M059J (cell line): Measurements from ENCODE around the gene RAPGEF5. TPM values are rescaled to one million over a fixed set of nuclear protein-coding genes. Genes with fewer than 3 reads are reported as not detected.
A peak's percentile ranks its signal among the peaks of the same experiment; 100 is the strongest.

Source experiments
- DNase-seq: peaks from one replicate; pipeline ENCODE4 v3.0.0-alpha.2; 2012; ENCODE audit warnings: low read depth
- total RNA-seq: library from RNA; depleted of rRNA; stranded (reverse); fragments of >200 nt; shearing (Covaris generic); gene quantifications from 2 replicates; pipeline ENCODE4 v1.2.3, GENCODE V29; 2014

The RAPGEF5 gene
- total RNA-seq, 1 experiment from 2014 or later, result 0.47 TPM

- DNase-seq, result no peak
Observed at GRCh38 chr7:22192801-22193200, 164.2 kb downstream of the RAPGEF5 start.

- DNase-seq, result no peak
Observed at GRCh38 chr7:22190736-22191135, 166.2 kb downstream of the RAPGEF5 start.

GRCh38 chr7:22189741-22190140 lies 167.2 kb downstream of the RAPGEF5 start:
- DNase-seq, result no peak

- DNase-seq, result no peak
Observed at GRCh38 chr7:22189230-22189629, 167.7 kb downstream of the RAPGEF5 start.

GRCh38 chr7:22187691-22188348 lies 169.1 kb downstream of the RAPGEF5 start:
- DNase-seq, result no peak

GRCh38 chr7:22185559-22185958 lies 171.4 kb downstream of the RAPGEF5 start:
- DNase-seq, result no peak

GRCh38 chr7:22184549-22185199 lies 172.3 kb downstream of the RAPGEF5 start:
- no peak for DNase-seq

- DNase-seq, result no peak
Observed at GRCh38 chr7:22183522-22184280, 173.3 kb downstream of the RAPGEF5 start.

GRCh38 chr7:22182149-22182548 lies 174.8 kb downstream of the RAPGEF5 start:
- DNase-seq, result no peak

GRCh38 chr7:22181663-22182062 lies 175.3 kb downstream of the RAPGEF5 start:
- no peak for DNase-seq

GRCh38 chr7:22179442-22179879 lies 177.5 kb downstream of the RAPGEF5 start:
- peak; percentile 6 for DNase-seq

GRCh38 chr7:22178735-22179134 lies 178.2 kb downstream of the RAPGEF5 start:
- DNase-seq, result no peak

GRCh38 chr7:22176791-22177412 lies 180.1 kb downstream of the RAPGEF5 start:
- no peak for DNase-seq

GRCh38 chr7:22174574-22174953 lies 182.4 kb downstream of the RAPGEF5 start:
- DNase-seq, result no peak

- peak; percentile 20 for DNase-seq
Observed at GRCh38 chr7:22173685-22174573, 183.0 kb downstream of the RAPGEF5 start.

GRCh38 chr7:22168129-22168634 lies 188.8 kb downstream of the RAPGEF5 start:
- no peak for DNase-seq

GRCh38 chr7:22167482-22167881 lies 189.5 kb downstream of the RAPGEF5 start:
- no peak for DNase-seq

GRCh38 chr7:22166928-22167327 lies 190.0 kb downstream of the RAPGEF5 start:
- DNase-seq, result no peak

GRCh38 chr7:22159341-22159740 lies 197.6 kb downstream of the RAPGEF5 start:
- no peak for DNase-seq

GRCh38 chr7:22157552-22157951 lies 199.4 kb downstream of the RAPGEF5 start:
- DNase-seq, result no peak

GRCh38 chr7:22156205-22156604 lies 200.7 kb downstream of the RAPGEF5 start:
- peak; percentile 57 for DNase-seq
